COLO668 (cell line): Measurements from ENCODE around the gene KCNJ12.
"Not testable (repeated sequence)": the region's sequence is repeated elsewhere in the genome, so short reads cannot be mapped to it uniquely, and the experiment has no call there.

ENCODE experiments used
- DNase-seq: peaks from one replicate; lab custom pipeline; 2025; ENCODE audit not compliant: unreplicated experiment; lab: John Stamatoyannopoulos, UW

The KCNJ12 gene

DNA sequence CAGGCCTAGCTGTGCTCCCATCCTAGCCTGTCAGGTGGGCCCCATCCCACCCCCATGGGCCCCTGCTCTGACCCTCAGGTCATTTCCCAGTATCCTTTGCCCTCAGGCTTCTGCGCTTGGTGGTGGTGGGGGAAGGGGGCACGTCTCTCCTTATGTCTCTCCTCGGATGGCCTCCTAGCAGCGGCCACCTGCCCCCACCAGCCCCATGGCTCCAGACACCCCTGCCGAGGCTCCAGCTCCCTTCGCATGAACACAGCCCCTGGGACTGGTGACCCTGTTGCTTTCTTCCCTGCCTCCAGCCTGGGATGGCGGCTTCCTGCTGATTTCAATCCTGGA is 27.3 kb upstream of the KCNJ12 start:
- DNase-seq, result not testable (repeated sequence)

DNA sequence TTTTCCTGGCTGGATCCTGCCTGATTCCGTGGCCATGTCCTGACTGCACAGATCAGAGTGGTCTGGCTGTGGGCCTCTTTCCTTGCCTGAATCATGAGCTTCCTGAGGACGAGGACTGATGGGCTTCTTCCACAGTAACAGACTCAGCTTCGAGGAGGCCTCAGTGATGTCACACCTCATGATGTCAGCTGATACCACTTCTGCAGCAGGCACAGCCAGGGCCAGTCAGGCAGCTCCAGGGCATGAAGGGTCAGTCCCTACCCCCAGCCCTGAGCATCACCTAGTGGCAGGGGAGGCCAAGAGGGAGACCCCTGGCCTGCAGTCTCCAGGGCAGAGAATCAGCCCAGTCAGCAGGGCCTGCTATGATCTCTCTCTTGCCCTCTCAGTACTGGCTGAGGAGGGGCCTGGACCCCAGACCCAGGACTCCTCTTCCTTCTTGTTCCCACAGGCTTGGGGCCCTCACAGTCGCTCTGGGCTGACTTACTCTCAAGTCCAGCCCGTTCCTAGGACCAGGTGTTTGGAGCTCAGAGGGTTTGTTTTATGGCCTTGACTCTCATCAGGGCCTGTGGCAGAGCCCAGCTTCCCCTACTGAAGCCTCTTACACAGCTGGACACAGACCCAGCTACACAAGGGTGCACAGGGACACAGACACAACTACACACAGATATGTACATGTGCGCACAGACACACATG is 26.7 kb upstream of the KCNJ12 start:
- DNase-seq, result not testable (repeated sequence)

DNA sequence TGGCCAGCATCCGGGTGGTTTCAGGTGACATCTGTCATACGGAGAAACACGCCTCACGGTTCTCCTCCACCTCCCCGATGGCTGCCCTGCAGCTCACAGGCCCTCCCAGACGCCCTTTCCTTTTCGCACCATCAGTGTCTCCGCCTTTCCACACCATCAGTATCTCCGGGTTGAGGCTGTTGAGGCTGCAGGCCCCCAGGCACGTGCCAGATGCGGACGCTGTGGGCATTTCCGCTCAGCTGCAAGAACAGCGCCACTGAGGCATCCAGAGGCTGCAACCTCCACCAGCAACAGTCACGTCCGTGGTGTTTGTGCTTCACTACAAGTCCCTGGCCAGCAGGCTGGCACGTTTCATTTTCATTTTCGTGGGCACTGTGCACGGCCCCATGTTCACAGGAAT is 25.7 kb upstream of the KCNJ12 start:
- DNase-seq, result not testable (repeated sequence)

DNA sequence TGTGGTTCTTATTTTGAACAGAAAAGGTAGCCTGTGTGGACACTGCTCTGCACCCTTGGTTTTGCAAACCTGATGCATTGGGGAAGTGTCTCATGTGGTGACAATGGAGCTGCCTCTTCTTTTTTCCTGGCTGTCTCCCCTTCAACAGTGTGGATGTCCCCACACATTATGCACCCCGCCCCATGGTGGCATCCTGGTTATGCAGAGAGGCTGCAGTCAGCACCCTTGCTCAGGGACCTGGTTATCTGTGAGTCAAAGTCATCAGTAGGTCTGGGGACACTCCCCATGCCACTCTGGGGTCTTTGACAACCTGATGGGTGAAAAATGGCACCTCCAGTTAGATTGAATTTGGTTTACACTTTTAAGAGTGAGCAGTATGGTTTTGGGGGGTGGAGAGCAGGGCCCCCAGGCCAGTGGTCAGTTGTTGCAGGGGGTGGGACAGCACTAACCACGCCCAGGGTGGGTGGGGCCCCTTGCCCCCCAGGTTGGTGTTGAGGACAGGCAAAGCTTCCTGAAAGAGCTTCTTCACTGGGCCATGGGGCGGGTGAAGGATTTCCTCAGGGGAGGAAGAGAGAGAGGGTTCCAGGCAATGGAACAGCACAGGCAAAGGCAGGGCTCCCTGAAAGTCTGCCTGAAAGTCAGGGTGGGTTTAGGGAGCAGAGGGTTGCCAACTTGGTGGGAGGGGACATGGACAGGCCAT is 24.6 kb upstream of the KCNJ12 start:
- DNase-seq, result no peak

DNA sequence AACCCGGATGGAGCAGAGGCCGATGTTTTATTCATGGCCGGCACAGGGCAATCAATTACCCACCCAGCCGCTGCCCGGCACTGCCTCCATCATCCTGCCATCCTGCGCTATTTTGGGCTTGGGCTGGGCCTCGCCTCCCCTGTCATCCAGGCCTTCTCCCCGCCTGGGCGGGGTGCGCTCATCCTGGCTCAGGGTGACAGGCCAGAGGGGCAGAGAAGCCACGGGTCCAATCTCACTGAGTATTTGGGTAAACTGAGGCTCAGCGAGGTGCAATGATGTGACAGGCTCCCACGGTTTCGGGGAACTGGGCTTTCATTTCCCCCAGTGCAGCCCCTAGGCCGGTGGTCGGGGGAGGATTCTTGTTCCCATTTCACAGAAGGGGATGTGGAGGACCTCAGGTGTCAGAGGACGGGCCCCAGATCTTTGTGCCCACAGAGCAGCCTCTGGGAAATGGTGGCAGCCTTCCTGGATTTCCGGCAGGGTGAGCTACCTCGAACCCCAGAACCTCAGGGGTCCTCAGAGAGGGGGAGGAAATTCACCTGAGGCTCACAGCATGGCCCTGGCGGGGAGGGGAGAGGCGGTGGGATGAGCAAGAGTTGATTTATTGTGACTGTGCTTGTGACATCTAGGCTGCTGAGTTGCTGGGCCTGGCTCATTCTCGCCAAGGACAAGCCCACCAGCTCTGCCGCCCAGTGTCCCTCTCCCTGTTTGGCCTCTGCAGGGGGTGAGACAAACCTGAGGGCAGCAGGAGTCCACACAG is 23.8 kb upstream of the KCNJ12 start:
- DNase-seq, result no peak

DNA sequence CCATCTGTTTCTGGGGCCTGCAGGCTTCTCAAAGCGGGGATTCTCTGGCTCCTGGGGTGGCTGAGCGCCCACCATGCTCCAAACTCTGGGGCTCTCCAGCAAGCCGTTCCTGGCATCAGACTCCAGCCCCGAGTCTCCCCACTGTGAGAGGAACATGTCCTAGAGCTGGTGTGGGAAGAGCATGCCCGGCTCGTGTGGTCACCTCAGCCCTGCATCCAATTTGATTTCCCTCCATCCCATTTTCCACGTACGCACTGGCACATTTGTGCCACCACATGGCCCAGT is 23.2 kb upstream of the KCNJ12 start:
- DNase-seq, result no peak

DNA sequence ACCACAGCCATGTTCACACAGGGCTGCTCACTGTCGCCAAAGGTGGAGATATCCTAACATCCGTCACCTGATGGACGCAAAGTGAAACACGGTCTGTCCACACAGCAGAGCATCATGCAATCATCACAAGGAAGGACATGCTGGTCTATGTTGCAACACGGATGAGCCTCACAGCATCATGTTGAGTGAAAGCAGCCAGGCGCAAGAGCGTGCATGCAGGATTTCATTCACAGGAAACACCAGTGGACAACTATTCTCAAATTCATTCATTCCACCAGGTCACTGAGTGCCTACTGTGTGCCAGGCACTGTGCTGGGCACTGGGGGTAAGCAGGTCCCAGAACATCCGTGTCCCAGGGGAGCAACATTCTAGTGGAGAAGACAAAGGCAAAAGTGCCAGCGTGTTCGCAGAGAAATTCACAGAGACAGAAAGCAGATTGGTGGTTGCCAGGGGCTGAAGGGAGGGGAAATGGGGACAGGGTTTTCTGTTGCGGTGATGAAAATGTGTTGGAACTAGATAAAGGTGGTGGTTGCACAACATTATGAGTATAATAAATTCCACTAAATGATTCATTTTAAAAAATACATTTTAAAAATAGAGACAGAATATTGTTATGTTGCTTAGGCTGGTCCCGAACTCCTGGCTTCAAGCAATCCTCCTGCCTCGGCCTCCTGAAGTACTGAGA is 22.7 kb upstream of the KCNJ12 start:
- DNase-seq, result no peak

DNA sequence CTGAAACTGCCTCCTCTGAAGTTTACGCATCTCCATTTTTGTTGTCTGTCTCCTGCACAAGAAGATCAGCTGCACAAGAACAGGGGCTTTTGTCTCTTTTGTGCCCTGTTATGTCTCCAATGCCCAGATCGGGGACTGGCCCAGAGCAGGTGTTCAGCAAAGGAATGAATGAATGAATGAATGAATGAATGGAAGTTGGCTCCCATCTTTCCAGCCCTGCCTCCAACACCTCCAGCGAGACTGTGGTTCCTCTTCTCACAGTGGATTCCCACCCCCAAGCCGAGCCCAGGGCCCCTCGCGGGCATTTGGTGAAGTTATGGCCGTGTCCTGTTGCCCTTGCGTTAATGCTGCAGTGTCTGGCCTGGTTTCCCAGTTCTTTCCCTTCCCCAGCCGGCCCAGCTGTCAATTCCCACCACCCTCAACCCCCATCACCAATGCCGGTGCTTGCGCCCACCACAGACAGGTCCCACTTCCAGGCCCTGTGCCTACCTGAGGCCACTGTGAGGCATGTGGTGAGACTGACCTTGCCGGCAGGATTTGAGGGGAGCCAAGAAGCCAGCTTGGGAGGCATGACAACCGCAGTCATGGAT is 21.3 kb upstream of the KCNJ12 start:
- no peak for DNase-seq

DNA sequence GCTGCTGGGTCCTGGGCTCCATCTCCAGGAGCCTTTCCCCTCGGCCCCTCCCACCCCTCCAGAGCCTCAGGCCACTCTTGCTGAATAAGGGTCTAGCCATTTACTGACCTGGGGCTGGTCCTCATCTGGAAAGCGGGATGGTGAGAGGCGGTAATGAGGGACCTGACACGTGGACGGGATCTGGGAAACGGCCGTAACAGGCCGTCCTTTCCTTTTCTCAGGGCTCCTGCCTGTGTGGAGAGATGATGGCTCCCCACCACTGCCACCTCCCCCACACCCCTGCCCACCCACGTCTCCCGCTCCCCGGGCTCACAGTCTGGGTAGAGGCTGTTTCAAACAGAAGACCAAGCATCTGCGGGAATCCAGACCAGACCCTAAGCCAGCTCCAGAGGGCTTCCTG is 20.6 kb upstream of the KCNJ12 start:
- DNase-seq, result no peak

DNA sequence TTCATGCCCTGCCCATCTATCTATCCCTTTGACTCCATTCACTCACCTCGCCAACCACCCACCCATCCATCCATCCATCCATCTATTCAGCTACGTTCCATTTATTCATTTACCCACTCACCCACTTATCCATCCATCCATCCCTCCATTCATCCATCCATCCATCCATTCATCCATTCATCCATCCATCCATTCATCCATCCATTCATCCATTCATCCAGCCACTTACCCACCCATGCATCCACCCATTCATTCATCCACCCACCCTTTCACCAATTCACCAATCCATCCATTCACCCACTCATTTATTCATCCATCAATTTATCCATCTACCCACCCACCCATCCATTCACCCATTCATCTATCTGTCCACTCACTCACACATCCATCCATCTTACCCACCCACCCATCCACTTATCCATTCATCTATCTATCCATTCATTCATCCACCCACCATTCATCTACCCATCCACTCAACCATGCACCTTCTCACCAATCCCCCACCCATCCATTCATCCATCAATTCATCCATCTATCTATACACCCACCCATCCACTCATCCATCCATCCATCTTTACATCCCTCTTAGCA is 19.5 kb upstream of the KCNJ12 start:
- no peak for DNase-seq

DNA sequence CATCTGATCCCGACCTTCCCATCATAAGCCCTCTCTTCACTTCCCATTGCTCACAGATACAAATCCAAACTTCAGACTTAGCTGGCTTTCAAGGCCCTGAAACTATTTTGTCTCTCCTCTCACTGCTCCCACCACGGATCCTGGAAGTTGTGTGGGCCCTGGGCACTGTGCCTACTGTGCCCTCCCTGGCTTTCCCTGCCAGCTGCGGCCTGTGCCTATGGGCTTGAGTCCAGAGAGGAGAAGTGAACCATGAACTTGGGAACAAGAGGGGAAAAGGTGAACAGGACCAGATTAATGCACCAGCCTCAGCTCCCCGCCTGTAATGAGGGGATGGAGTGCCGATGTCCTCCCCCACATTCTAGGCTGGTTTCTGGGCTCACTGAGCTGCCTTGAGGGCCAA is 18.9 kb upstream of the KCNJ12 start:
- no peak for DNase-seq

DNA sequence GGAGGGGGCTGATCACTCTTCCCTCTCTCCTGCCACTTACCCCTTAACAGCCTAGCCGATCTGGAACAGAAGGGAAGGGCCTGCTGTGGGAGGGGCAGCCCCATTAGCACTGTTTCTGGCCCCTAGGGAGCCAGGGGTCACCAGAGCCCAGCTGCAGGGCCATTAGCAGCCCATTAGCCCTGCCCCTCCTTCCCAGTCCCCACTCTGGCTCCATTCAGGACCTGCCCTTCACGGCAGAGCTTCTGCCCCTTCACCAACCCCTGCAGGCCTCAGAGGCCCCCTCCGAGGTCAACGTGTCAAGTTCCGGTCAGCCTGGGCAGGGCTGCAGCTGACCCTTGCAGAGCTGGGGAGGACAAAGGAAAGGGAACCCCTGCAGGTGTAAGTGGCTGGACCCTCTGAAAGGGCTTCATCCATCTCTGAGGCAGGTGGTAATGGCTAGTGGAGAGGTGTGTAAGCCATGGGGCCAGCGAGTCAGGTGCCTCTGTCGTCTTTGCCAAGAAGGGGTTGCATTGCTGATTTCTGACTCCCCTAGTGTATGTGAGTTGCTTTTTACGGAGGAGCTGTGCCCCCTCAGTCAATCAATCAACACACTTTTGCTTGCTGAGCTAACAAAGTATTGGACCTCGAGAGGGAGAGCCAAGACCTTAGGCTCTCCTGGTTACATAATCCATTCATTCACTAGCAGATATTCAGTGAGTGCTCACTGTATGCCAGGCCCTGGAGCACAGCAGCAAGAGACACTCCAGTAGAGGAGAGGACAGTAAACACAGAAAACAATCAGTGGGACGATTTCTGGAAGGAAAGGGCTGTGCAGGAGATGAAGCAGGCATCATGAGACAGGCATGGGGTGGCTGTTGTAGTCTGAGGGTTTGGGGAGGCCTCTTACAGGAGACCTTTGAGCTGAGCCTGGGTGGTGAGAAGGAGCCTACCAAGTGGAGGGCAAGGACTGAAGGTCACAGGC is 18.2 kb upstream of the KCNJ12 start:
- no peak for DNase-seq

DNA sequence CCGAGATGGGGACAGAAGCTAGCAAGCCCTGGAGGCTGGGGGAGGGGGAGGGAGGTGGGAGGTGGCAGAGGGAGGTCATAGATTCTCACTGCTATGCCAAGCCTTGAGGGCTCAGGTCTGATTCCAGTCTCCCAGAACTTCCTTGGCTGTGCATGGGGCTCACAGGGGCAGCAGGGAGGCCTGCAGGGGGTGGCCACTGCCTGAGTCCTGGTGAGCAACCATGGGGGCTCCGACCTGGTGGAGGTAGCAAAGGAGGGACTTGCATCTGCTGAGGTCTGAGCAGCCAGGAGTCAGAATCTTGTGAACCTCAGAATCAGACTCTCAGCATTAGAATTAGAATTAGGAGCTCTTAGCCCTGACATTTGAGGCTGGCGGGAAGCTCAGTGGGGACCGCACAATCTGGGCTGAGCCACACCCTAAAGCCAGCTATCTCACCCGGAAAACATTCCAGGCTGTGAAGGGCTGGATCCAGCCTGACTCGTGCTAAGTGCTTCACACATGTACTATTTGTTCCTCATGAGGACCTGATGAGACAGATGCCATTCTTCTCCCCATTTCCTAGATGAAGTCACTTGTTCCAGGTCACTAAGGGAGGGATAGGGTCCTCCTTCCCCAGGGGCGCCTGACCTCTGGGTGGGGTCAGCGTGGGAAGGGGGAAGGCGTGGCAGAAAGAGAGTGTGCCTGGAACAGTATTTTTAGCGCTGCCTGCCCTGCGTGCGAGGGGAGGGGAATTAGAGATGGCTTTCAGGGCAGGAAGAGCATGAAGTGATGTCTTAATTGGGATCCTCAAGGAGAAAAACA is 17.3 kb upstream of the KCNJ12 start:
- no peak for DNase-seq

DNA sequence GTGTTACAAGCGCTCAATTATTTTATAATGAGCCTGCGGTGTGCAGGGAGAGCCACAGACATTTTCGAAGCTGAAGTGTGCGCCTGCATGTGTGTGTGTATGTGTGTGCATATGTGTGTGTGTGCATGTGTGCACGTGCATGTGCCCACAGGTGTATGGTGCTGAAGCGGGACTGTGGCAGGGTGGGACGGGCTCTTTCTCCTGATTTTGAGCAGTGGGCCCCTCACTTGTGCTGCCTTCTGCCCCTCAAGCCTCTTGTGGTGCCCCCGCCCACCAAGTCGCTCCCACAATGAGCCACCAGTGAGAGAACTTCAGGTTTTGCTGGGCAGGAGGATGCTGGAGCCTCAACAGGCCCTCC is 16.7 kb upstream of the KCNJ12 start:
- DNase-seq, result no peak

DNA sequence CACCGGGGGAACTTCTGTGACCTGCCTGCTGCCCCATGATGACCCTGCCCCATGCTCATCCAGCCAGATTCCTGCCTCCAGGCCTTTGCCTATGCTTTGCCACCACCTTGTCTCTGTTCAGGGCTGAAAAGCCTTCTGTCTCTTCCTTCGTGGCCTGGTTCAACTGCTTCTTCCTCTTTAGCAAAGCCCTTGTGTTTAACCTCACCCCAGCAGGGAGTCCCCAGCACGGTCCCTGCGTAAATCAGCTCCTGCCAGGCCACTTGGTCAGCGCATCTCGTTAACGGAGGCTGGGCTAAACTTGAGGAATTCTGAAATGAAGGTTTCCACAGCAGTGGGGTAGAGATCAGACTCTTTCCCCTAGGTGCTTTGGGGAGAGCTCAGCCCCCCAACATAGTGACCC is 16.1 kb upstream of the KCNJ12 start:
- no peak for DNase-seq

DNA sequence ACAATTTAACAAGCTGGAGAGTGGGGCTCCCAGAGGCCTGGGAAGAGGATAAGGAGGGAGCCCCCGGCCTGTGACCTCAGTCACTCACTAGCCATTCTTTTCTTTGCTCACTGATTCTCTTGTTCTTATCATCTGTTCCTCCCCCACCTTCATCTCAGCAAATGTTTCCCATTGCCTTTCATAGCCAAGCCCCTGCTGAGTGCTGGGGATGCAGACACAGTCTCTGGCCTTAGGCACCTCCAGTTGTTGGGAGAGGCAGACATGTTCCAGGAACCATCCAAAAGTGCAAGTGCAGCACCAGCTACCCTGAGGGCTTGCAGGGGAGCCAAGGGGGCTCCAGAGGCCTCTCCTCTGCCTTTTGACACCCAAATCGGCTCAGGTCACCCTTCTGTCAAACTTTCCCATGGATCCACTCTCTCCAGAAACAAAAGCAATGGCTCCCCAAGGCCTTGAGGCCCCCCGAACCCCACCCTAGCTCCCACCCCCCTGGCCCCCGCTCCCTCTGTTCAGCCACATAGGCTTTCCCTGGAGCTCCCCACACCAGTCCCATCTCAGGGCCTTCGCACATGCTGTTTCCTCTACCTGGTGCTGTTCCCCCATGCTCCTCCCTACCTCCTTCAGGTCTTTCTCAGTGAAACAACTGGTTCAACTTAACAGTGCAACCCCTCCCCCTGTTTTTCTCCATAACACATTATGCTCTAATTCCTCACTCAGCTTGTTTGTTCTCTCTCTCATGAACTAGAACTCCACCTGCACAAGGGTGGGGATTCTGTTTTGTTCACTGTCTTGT is 14.9 kb upstream of the KCNJ12 start:
- DNase-seq, result no peak

DNA sequence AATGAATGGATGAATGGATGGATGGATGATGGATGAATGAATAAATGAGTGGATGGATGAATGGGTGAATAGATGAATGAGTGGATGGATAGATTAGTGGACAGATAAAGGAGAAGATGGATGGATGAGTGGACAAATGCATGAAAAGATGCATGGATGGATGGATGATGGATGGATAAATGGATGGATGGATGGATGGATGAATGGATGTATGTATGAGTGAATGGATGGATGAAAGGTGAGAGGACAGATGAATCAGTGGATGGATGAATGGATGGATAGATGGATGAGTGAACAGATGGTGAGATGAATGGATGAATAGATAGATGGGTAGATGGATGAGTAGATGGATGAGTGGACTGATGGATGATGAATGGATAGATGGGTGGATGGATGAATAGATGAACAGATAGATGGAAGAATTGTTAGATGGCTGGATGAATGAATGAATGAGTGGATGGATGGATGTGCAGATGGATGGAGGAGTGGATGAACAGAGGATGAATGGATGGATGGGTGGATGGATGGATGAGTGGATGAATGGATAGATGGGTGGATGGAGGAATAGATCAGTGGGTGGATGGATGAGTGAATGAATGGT is 13.7 kb upstream of the KCNJ12 start:
- DNase-seq, result no peak
